ENCODE results near the gene OR56B1.

- TF ChIP-seq CTCF (IDR thresholded peaks at IDR 0.05; ENCODE audit: insufficient read depth, low read length) (no peak), REST (IDR thresholded peaks at IDR 0.05; ENCODE audit: insufficient replicate concordance, low read depth) (no peak), POLR2AphosphoS5 (IDR thresholded peaks at IDR 0.05; ENCODE audit: low read depth) (no peak), GABPA (IDR thresholded peaks at IDR 0.05; ENCODE audit: low read depth) (no peak), SPI1 (IDR thresholded peaks at IDR 0.05; ENCODE audit: borderline replicate concordance, low read depth) (0 out of 2 replicates have a peak, but pooled peaks have one; percentile 4)
These were observed 35.7 kb upstream of the OR56B1 start for GRCh38 chr11:5700421-5701054.

All from HL-60 (cell line).